SK-N-SH treated with all-trans-retinoic acid at 6 μM for 48 hours (cell line): ENCODE measurements around the gene PSRC1.

Source experiments
- ATAC-seq: fragments of 200-7000 bp; cut with Tn5 transposase; 3 replicates; pipeline ENCODE4 v1.9.1; 2020; ENCODE audit warnings: mild to moderate bottlenecking, moderate library complexity
- ARNTL ChIP-seq: fragments of 450-650 bp; formaldehyde crosslinking; IDR thresholded peaks from 2 replicates; pipeline ENCODE4 v1.5.0; 2020; ENCODE audit warnings: low read depth, mild to moderate bottlenecking, moderate library complexity, borderline replicate concordance
- BACH2 ChIP-seq: fragments of 250-450 bp; sonication (Bioruptor Pico); IDR thresholded peaks from 2 replicates; pipeline ENCODE4 v1.9.0; 2021; ENCODE audit warnings: mild to moderate bottlenecking, borderline replicate concordance
- CSDC2 ChIP-seq: fragments of 250-450 bp; sonication (Bioruptor Pico); IDR thresholded peaks from 2 replicates; pipeline ENCODE4 v1.5.0; 2020; ENCODE audit warnings: mild to moderate bottlenecking, moderate library complexity
- CSRNP3 ChIP-seq: fragments of 250-450 bp; sonication (Bioruptor Pico); IDR thresholded peaks from 2 replicates; pipeline ENCODE4 v1.5.1; 2021; ENCODE audit warnings: mild to moderate bottlenecking, moderate library complexity
- GLIS3 ChIP-seq: fragments of 250-450 bp; sonication (Bioruptor Pico); IDR thresholded peaks from 2 replicates; pipeline ENCODE4 v1.5.0; 2020; ENCODE audit warnings: mild to moderate bottlenecking, moderate library complexity
- ISL1 ChIP-seq: fragments of 250-450 bp; sonication (Bioruptor Pico); IDR thresholded peaks from 2 replicates; pipeline ENCODE4 v2.1.2; 2022; ENCODE audit warnings: mild to moderate bottlenecking, moderate library complexity
- OSR1 ChIP-seq: fragments of 250-450 bp; sonication (Bioruptor Pico); IDR thresholded peaks from 2 replicates; pipeline ENCODE4 v1.8.0; 2022; ENCODE audit warnings: moderate library complexity, mild to moderate bottlenecking, inconsistent platforms
- PATZ1 ChIP-seq: fragments of 250-450 bp; sonication (Bioruptor Pico); IDR thresholded peaks from 2 replicates; pipeline ENCODE4 v1.8.0; 2020; ENCODE audit warnings: mild to moderate bottlenecking, moderate library complexity, borderline replicate concordance
- PPARA ChIP-seq: fragments of 250-450 bp; sonication (Bioruptor Pico); IDR thresholded peaks from 2 replicates; pipeline ENCODE4 v1.5.0; 2020; ENCODE audit warnings: mild to moderate bottlenecking, borderline replicate concordance
- RARB ChIP-seq: fragments of 250-450 bp; sonication (Bioruptor Pico); IDR thresholded peaks from 2 replicates; pipeline ENCODE4 v1.8.0; 2021; ENCODE audit warnings: mild to moderate bottlenecking, moderate library complexity
- SNAI2 ChIP-seq: fragments of 250-450 bp; sonication (Bioruptor Pico); IDR thresholded peaks from 2 replicates; pipeline ENCODE4 v1.5.0; 2020; ENCODE audit warnings: mild to moderate bottlenecking, moderate library complexity
- TCF4 ChIP-seq: fragments of 250-450 bp; sonication (Bioruptor Pico); IDR thresholded peaks from 2 replicates; pipeline ENCODE4 v1.8.0; 2021; ENCODE audit warnings: mild to moderate bottlenecking, moderate library complexity, borderline replicate concordance
- TOX ChIP-seq: fragments of 250-450 bp; sonication (Bioruptor Pico); IDR thresholded peaks from 2 replicates; pipeline ENCODE4 v1.8.0; 2021; ENCODE audit warnings: mild to moderate bottlenecking, moderate library complexity, borderline replicate concordance
- TSHZ2 ChIP-seq: fragments of 250-450 bp; sonication (Bioruptor Pico); IDR thresholded peaks from 2 replicates; pipeline ENCODE4 v1.5.0; 2020; ENCODE audit warnings: mild to moderate bottlenecking, moderate library complexity
- ZFP3 ChIP-seq: fragments of 250-450 bp; sonication (Bioruptor Pico); IDR thresholded peaks from 2 replicates; pipeline ENCODE4 v1.5.0; 2020; ENCODE audit warnings: mild to moderate bottlenecking, moderate library complexity
- ZFP30 ChIP-seq: fragments of 450-650 bp; formaldehyde crosslinking; IDR thresholded peaks from 2 replicates; pipeline ENCODE4 v1.5.0; 2022; ENCODE audit warnings: mild to moderate bottlenecking, moderate library complexity
- ZNF70 ChIP-seq: fragments of 450-650 bp; formaldehyde crosslinking; IDR thresholded peaks from 2 replicates; pipeline ENCODE4 v1.5.0; 2020; ENCODE audit warnings: mild to moderate bottlenecking, moderate library complexity
- ZNF8 ChIP-seq: fragments of 450-650 bp; formaldehyde crosslinking; IDR thresholded peaks from 2 replicates; pipeline ENCODE4 v1.5.0; 2020; ENCODE audit warnings: mild to moderate bottlenecking, moderate library complexity
- TF ChIP-seq, protein P1 (sequence below): fragments of 250-450 bp; sonication (Bioruptor Pico); IDR thresholded peaks from 2 replicates; pipeline ENCODE4 v1.8.0; 2021; ENCODE audit warnings: low read depth, mild to moderate bottlenecking, moderate library complexity, borderline replicate concordance

Gene PSRC1

GRCh38 chr1:109327285-109327684, 44.3 kb upstream of the PSRC1 start:
- TF ChIP-seq RARB (CRISPR knock-in tag) (no peak), ZNF8 (CRISPR knock-in tag) (no peak)
- no peak for ATAC-seq

DNA sequence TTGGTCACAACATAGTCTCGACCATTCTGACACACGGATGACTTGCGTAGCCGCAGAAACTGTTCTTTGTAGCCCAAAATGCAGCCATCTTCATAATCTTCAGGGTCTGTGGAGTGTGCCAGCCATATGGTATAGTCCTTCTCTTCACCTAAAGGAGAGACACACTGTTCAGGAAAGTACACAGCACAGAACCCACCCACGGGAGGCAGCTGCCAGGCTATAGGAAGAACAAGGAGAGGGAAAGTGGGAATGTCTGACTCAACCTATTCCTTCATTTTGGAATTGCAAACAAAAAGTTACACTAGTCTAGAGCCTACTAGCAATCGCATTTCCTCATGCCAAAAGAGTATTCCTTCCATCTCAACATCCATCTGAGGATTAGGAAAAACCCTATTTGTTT, 40.0 kb upstream of the PSRC1 start:
- no peak for ATAC-seq
- TF ChIP-seq ARNTL (CRISPR knock-in tag) (no peak), SNAI2 (CRISPR knock-in tag) (no peak), ZNF70 (CRISPR knock-in tag) (no peak), PATZ1 (CRISPR knock-in tag) (no peak), GLIS3 (CRISPR knock-in tag) (no peak), TCF4 (CRISPR knock-in tag) (no peak), TSHZ2 (CRISPR knock-in tag) (no peak), CSDC2 (CRISPR knock-in tag) (no peak)

GRCh38 chr1:109319114-109319513, 36.2 kb upstream of the PSRC1 start:
- TF ChIP-seq ISL1 (CRISPR knock-in tag) (no peak), BACH2 (CRISPR knock-in tag) (no peak), PATZ1 (CRISPR knock-in tag) (no peak), ZFP30 (CRISPR knock-in tag) (no peak), ZNF70 (CRISPR knock-in tag) (no peak), PPARA (CRISPR knock-in tag) (no peak), SNAI2 (CRISPR knock-in tag) (no peak), CSRNP3 (no peak), TOX (CRISPR knock-in tag) (no peak), GLIS3 (CRISPR knock-in tag) (no peak), ZFP3 (no peak), OSR1 (CRISPR knock-in tag) (no peak)
- TF ChIP-seq, protein P1, sequence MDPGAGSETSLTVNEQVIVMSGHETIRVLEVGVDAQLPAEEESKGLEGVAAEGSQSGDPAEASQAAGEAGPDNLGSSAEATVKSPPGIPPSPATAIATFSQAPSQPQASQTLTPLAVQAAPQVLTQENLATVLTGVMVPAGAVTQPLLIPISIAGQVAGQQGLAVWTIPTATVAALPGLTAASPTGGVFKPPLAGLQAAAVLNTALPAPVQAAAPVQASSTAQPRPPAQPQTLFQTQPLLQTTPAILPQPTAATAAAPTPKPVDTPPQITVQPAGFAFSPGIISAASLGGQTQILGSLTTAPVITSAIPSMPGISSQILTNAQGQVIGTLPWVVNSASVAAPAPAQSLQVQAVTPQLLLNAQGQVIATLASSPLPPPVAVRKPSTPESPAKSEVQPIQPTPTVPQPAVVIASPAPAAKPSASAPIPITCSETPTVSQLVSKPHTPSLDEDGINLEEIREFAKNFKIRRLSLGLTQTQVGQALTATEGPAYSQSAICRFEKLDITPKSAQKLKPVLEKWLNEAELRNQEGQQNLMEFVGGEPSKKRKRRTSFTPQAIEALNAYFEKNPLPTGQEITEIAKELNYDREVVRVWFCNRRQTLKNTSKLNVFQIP (CRISPR knock-in tag): no peak
- ATAC-seq: no peak

DNA sequence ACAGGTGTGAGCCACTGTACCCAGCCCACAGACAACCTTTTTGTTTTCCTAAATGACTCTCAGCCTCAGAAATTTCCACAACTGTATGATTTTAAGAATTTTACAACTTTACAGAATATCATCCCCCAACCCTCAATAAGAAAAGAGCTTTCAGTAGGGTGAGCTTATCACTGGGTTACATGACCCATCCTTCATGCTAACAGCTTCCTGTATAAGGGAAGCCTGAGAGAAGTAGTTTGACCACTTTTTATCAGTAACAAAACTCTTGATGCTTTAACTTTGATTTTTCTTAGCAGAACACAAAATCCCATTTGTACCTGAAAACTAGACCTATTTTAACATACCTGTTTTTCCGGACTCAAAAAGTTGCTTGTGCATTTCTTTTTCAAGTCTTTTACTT, 33.6 kb upstream of the PSRC1 start:
- ATAC-seq: no peak
- TF ChIP-seq TSHZ2 (CRISPR knock-in tag) (no peak), ZFP30 (CRISPR knock-in tag) (no peak)
- TF ChIP-seq, all 23 proteins: peak for 0
